ENCODE data around the gene ANKS1A.

ANKS1A gene

GRCh38 chr6:35059596-35060345, 170.7 kb downstream of the ANKS1A start:
- Histone ChIP-seq H3K36me3 (replicated peaks) (no peaks in the 10 kb centered on the region), H3K4me3 (ENCODE audit: low read depth, low read length) (no peak overlapping the region), H3K27ac (no peak overlapping the region), H3K27me3 (replicated peaks) (no peaks in the 10 kb centered on the region)
- TF ChIP-seq CTCF (IDR thresholded peaks at IDR 0.05; ENCODE audit: low read depth, low read length, missing control alignments): no peak
- in situ Hi-C loops (cut with HindIII; ENCODE audit: low pct_ligation_motif_present, low sequenced_read_pairs): no loop called here
- no peak for DNase-seq

GRCh38 chr6:35061102-35061615, 172.1 kb downstream of the ANKS1A start:
- peaks cover under 1% of the 10 kb centered on the region for H3K36me3 ChIP-seq (replicated peaks)

GRCh38 chr6:35061651-35062410, 172.8 kb downstream of the ANKS1A start:
- H3K4me3 ChIP-seq (ENCODE audit: low read depth, low read length): no peak overlapping the region
- no peak for DNase-seq
- H3K36me3 ChIP-seq (replicated peaks): peaks cover 2% of the 10 kb centered on the region
- no peaks in the 10 kb centered on the region for H3K27me3 ChIP-seq (replicated peaks)
- no peak for TF ChIP-seq CTCF (IDR thresholded peaks at IDR 0.05; ENCODE audit: low read depth, low read length, missing control alignments)
- H3K27ac ChIP-seq: no peak overlapping the region
- in situ Hi-C loops (cut with HindIII; ENCODE audit: low pct_ligation_motif_present, low sequenced_read_pairs): no loop called here

More at GRCh38 chr6:35061102-35061615, 172.1 kb downstream of the ANKS1A start:
- H3K27ac ChIP-seq: no peak overlapping the region
- in situ Hi-C loops (cut with HindIII; ENCODE audit: low pct_ligation_motif_present, low sequenced_read_pairs): no loop called here
- no peak for DNase-seq
- no peaks in the 10 kb centered on the region for H3K27me3 ChIP-seq (replicated peaks)
- H3K4me3 ChIP-seq (ENCODE audit: low read depth, low read length): no peak overlapping the region
- TF ChIP-seq CTCF (IDR thresholded peaks at IDR 0.05; ENCODE audit: low read depth, low read length, missing control alignments): no peak

- in situ Hi-C loops (cut with HindIII; ENCODE audit: low pct_ligation_motif_present, low sequenced_read_pairs): no loop called here
- H3K36me3 ChIP-seq (replicated peaks): peaks cover 2% of the 10 kb centered on the region
- no peak overlapping the region for H3K27ac ChIP-seq
- no peak for DNase-seq
- no peak overlapping the region for H3K4me3 ChIP-seq (ENCODE audit: low read depth, low read length)
- no peak for TF ChIP-seq CTCF (IDR thresholded peaks at IDR 0.05; ENCODE audit: low read depth, low read length, missing control alignments)
- H3K27me3 ChIP-seq (replicated peaks): no peaks in the 10 kb centered on the region
These were observed 173.9 kb downstream of the ANKS1A start for GRCh38 chr6:35062676-35063574.

GRCh38 chr6:35063701-35064280, 174.7 kb downstream of the ANKS1A start:
- DNase-seq: no peak
- Histone ChIP-seq H3K36me3 (replicated peaks) (peaks cover 2% of the 10 kb centered on the region), H3K4me3 (ENCODE audit: low read depth, low read length) (no peak overlapping the region), H3K27ac (no peak overlapping the region), H3K27me3 (replicated peaks) (no peaks in the 10 kb centered on the region)
- in situ Hi-C loops (cut with HindIII; ENCODE audit: low pct_ligation_motif_present, low sequenced_read_pairs): no loop called here
- no peak for TF ChIP-seq CTCF (IDR thresholded peaks at IDR 0.05; ENCODE audit: low read depth, low read length, missing control alignments)

Measured in brain microvascular endothelial cell (primary cell).